Measurements from ENCODE around the gene GLRX5.

GLRX5 gene

GRCh38 chr14:95516554-95517181 is 18.2 kb upstream of the GLRX5 start, which contains the start of gene SYNE3:
Gene SYNE3, minus strand, starts transcription at chr14:95516650. Its CDS starts 40,829 bp downstream, at chr14:95475821.
- H3K36me3 ChIP-seq (ENCODE audit: control insufficient read depth, insufficient read depth, low read length), result no peaks in the 10 kb centered on the region
- peaks cover 77% of the 10 kb centered on the region for H3K4me1 ChIP-seq (ENCODE audit: control insufficient read depth, insufficient read depth, low read length, poor library complexity, severe bottlenecking)
- DNase-seq, result peak; percentile 35 to 61 (median 43)
- H3K27me3 ChIP-seq (replicated peaks; ENCODE audit: control insufficient read depth, insufficient read depth, low read length, poor library complexity, severe bottlenecking), result no peaks in the 10 kb centered on the region
- H3K27ac ChIP-seq (ENCODE audit: insufficient read depth, low read length, poor library complexity, severe bottlenecking), result peak within 1 kb of the TSS; percentile 89
- peak within 1 kb of the TSS; percentile 67 for H3K4me3 ChIP-seq (ENCODE audit: insufficient read depth, low read depth, low read length, poor library complexity, severe bottlenecking)
- H3K9me3 ChIP-seq (ENCODE audit: control insufficient read depth, low read length), result no peaks in the 10 kb centered on the region

- H3K27ac ChIP-seq (ENCODE audit: insufficient read depth, low read length, poor library complexity, severe bottlenecking), result peak overlapping the region; percentile 74
- H3K4me1 ChIP-seq (ENCODE audit: control insufficient read depth, insufficient read depth, low read length, poor library complexity, severe bottlenecking), result peaks cover 92% of the 10 kb centered on the region
- H3K9me3 ChIP-seq (ENCODE audit: control insufficient read depth, low read length), result no peaks in the 10 kb centered on the region
- no peaks in the 10 kb centered on the region for H3K36me3 ChIP-seq (ENCODE audit: control insufficient read depth, insufficient read depth, low read length)
- DNase-seq, result no peak
- H3K4me3 ChIP-seq (ENCODE audit: insufficient read depth, low read depth, low read length, poor library complexity, severe bottlenecking), result no peak overlapping the region
- no peaks in the 10 kb centered on the region for H3K27me3 ChIP-seq (replicated peaks; ENCODE audit: control insufficient read depth, insufficient read depth, low read length, poor library complexity, severe bottlenecking)
Observed at GRCh38 chr14:95518045-95518751, 16.7 kb upstream of the GLRX5 start.

GRCh38 chr14:95519699-95520098 is 15.2 kb upstream of the GLRX5 start:
- peak; percentile 51 to 56 (median 51) for DNase-seq
- Histone ChIP-seq H3K4me1 (ENCODE audit: control insufficient read depth, insufficient read depth, low read length, poor library complexity, severe bottlenecking) (peaks cover 91% of the 10 kb centered on the region), H3K9me3 (ENCODE audit: control insufficient read depth, low read length) (no peaks in the 10 kb centered on the region), H3K27me3 (replicated peaks; ENCODE audit: control insufficient read depth, insufficient read depth, low read length, poor library complexity, severe bottlenecking) (no peaks in the 10 kb centered on the region), H3K36me3 (ENCODE audit: control insufficient read depth, insufficient read depth, low read length) (no peaks in the 10 kb centered on the region), H3K27ac (ENCODE audit: insufficient read depth, low read length, poor library complexity, severe bottlenecking) (peak overlapping the region; percentile 74), H3K4me3 (ENCODE audit: insufficient read depth, low read depth, low read length, poor library complexity, severe bottlenecking) (peak overlapping the region; percentile 27)

- Histone ChIP-seq H3K4me3 (ENCODE audit: insufficient read depth, low read depth, low read length, poor library complexity, severe bottlenecking) (peak overlapping the region; percentile 27), H3K27me3 (replicated peaks; ENCODE audit: control insufficient read depth, insufficient read depth, low read length, poor library complexity, severe bottlenecking) (no peaks in the 10 kb centered on the region), H3K36me3 (ENCODE audit: control insufficient read depth, insufficient read depth, low read length) (no peaks in the 10 kb centered on the region), H3K9me3 (ENCODE audit: control insufficient read depth, low read length) (no peaks in the 10 kb centered on the region), H3K4me1 (ENCODE audit: control insufficient read depth, insufficient read depth, low read length, poor library complexity, severe bottlenecking) (peaks cover 90% of the 10 kb centered on the region), H3K27ac (ENCODE audit: insufficient read depth, low read length, poor library complexity, severe bottlenecking) (peak overlapping the region; percentile 74)
- no peak for DNase-seq
Observed at GRCh38 chr14:95520346-95520745, 14.5 kb upstream of the GLRX5 start.

- Histone ChIP-seq H3K27ac (ENCODE audit: insufficient read depth, low read length, poor library complexity, severe bottlenecking) (no peak overlapping the region), H3K27me3 (replicated peaks; ENCODE audit: control insufficient read depth, insufficient read depth, low read length, poor library complexity, severe bottlenecking) (no peaks in the 10 kb centered on the region), H3K4me3 (ENCODE audit: insufficient read depth, low read depth, low read length, poor library complexity, severe bottlenecking) (no peak overlapping the region), H3K36me3 (ENCODE audit: control insufficient read depth, insufficient read depth, low read length) (no peaks in the 10 kb centered on the region), H3K9me3 (ENCODE audit: control insufficient read depth, low read length) (no peaks in the 10 kb centered on the region), H3K4me1 (ENCODE audit: control insufficient read depth, insufficient read depth, low read length, poor library complexity, severe bottlenecking) (peaks cover 84% of the 10 kb centered on the region)
- DNase-seq, result no peak
Observed at GRCh38 chr14:95521001-95521400, 13.8 kb upstream of the GLRX5 start.

- no peak overlapping the region for H3K4me3 ChIP-seq (ENCODE audit: insufficient read depth, low read depth, low read length, poor library complexity, severe bottlenecking)
- H3K27ac ChIP-seq (ENCODE audit: insufficient read depth, low read length, poor library complexity, severe bottlenecking), result peak overlapping the region; percentile 69
- H3K4me1 ChIP-seq (ENCODE audit: control insufficient read depth, insufficient read depth, low read length, poor library complexity, severe bottlenecking), result peaks cover 79% of the 10 kb centered on the region
- DNase-seq, result no peak
- no peaks in the 10 kb centered on the region for H3K27me3 ChIP-seq (replicated peaks; ENCODE audit: control insufficient read depth, insufficient read depth, low read length, poor library complexity, severe bottlenecking)
- no peaks in the 10 kb centered on the region for H3K9me3 ChIP-seq (ENCODE audit: control insufficient read depth, low read length)
- H3K36me3 ChIP-seq (ENCODE audit: control insufficient read depth, insufficient read depth, low read length), result no peaks in the 10 kb centered on the region
Observed at GRCh38 chr14:95522116-95522515, 12.7 kb upstream of the GLRX5 start.

GRCh38 chr14:95522556-95522955 is 12.3 kb upstream of the GLRX5 start:
- Histone ChIP-seq H3K27ac (ENCODE audit: insufficient read depth, low read length, poor library complexity, severe bottlenecking) (peak overlapping the region; percentile 69), H3K27me3 (replicated peaks; ENCODE audit: control insufficient read depth, insufficient read depth, low read length, poor library complexity, severe bottlenecking) (no peaks in the 10 kb centered on the region)
- DNase-seq, result no peak

GRCh38 chr14:95523051-95523814 is 11.6 kb upstream of the GLRX5 start:
- DNase-seq, result no peak
- peaks cover 69% of the 10 kb centered on the region for H3K4me1 ChIP-seq (ENCODE audit: control insufficient read depth, insufficient read depth, low read length, poor library complexity, severe bottlenecking)
- peak overlapping the region; percentile 22 for H3K4me3 ChIP-seq (ENCODE audit: insufficient read depth, low read depth, low read length, poor library complexity, severe bottlenecking)

More at GRCh38 chr14:95522556-95522955, 12.3 kb upstream of the GLRX5 start:
- Histone ChIP-seq H3K9me3 (ENCODE audit: control insufficient read depth, low read length) (no peaks in the 10 kb centered on the region), H3K4me1 (ENCODE audit: control insufficient read depth, insufficient read depth, low read length, poor library complexity, severe bottlenecking) (peaks cover 75% of the 10 kb centered on the region), H3K36me3 (ENCODE audit: control insufficient read depth, insufficient read depth, low read length) (no peaks in the 10 kb centered on the region), H3K4me3 (ENCODE audit: insufficient read depth, low read depth, low read length, poor library complexity, severe bottlenecking) (no peak overlapping the region)

GRCh38 chr14:95523815-95524448 is 10.9 kb upstream of the GLRX5 start:
- peaks cover 62% of the 10 kb centered on the region for H3K4me1 ChIP-seq (ENCODE audit: control insufficient read depth, insufficient read depth, low read length, poor library complexity, severe bottlenecking)
- no peaks in the 10 kb centered on the region for H3K9me3 ChIP-seq (ENCODE audit: control insufficient read depth, low read length)
- peak in 1 of 3 donors; percentile 37 for DNase-seq
- no peaks in the 10 kb centered on the region for H3K27me3 ChIP-seq (replicated peaks; ENCODE audit: control insufficient read depth, insufficient read depth, low read length, poor library complexity, severe bottlenecking)
- peak overlapping the region; percentile 69 for H3K27ac ChIP-seq (ENCODE audit: insufficient read depth, low read length, poor library complexity, severe bottlenecking)
- no peaks in the 10 kb centered on the region for H3K36me3 ChIP-seq (ENCODE audit: control insufficient read depth, insufficient read depth, low read length)
- peak overlapping the region; percentile 22 for H3K4me3 ChIP-seq (ENCODE audit: insufficient read depth, low read depth, low read length, poor library complexity, severe bottlenecking)

More at GRCh38 chr14:95523051-95523814, 11.6 kb upstream of the GLRX5 start:
- H3K9me3 ChIP-seq (ENCODE audit: control insufficient read depth, low read length), result no peaks in the 10 kb centered on the region
- peak overlapping the region; percentile 69 for H3K27ac ChIP-seq (ENCODE audit: insufficient read depth, low read length, poor library complexity, severe bottlenecking)
- H3K36me3 ChIP-seq (ENCODE audit: control insufficient read depth, insufficient read depth, low read length), result no peaks in the 10 kb centered on the region
- H3K27me3 ChIP-seq (replicated peaks; ENCODE audit: control insufficient read depth, insufficient read depth, low read length, poor library complexity, severe bottlenecking), result no peaks in the 10 kb centered on the region

Data from effector memory CD4-positive, alpha-beta T cell (primary cell).